ENCODE data around the gene DYNC2LI1. TPM values are rescaled to one million over a fixed set of nuclear protein-coding genes. Genes with fewer than 3 reads are reported as not detected.

The DYNC2LI1 gene
- polyA plus RNA-seq, 1 experiment, result 23.3 TPM

DNA sequence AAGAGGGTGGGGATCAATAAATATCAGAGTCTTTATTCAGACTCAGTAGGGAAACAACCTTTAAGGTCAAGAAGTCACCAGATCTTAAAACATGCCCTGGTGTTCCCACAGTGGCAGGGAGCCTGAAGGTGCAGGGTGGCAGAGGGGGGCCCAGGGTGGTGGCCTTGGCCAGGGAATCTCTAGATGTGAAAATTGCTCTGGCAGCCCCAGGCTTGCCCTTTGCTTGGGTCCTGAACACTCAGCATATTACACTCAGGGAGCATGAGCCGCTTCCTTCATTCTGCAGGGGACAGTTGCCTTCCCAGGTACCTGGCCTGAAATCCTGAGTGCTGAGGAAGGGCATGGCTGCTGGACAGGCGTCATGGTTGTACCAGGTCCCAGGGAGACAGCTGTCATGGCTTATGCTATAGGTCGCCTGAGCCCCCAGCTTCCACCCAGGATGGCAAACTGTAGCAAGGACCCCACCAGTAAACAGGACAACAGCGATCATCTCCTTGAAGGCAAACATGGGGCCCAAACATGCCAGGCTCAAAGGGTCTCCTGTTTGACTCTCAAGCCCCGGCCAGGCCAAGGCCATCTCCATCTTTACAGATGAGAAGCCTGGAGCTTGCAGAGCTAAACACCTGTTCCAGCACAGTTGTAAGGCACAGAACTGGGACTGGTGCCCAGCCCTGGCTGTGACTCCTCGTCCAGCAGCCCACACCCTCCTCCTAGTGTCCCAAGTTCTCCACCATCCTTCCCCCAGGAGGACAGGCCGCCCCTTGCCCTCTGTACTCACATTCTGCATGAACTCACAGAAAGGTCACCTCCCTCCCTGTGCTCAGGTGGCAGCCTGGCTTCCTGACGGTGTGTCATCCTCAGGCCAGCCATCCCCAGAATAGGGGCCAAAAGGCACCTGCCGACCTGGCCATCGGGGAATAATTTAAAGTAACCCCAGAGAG, 79.6 kb downstream of the DYNC2LI1 start:
- no peak for DNase-seq (ENCODE audit: low read depth, low spot score)
- H3K4me3 ChIP-seq (ENCODE audit: low read depth, low read length), result no peak overlapping the region
- no peak overlapping the region for H3K27ac ChIP-seq (ENCODE audit: low read depth, low read length)
- no peaks in the 10 kb centered on the region; the same call in 1 of the 2 replicates for H3K9me3 ChIP-seq (ENCODE audit: control insufficient read depth, insufficient read depth, low read length)
- CTCF ChIA-PET, result no interaction called here
- POLR2A ChIA-PET, result no interaction called here
- H3K27me3 ChIP-seq (ENCODE audit: control insufficient read depth, insufficient read depth, low read length), result peaks cover 26% of the 10 kb centered on the region
- TF ChIP-seq, protein P1, sequence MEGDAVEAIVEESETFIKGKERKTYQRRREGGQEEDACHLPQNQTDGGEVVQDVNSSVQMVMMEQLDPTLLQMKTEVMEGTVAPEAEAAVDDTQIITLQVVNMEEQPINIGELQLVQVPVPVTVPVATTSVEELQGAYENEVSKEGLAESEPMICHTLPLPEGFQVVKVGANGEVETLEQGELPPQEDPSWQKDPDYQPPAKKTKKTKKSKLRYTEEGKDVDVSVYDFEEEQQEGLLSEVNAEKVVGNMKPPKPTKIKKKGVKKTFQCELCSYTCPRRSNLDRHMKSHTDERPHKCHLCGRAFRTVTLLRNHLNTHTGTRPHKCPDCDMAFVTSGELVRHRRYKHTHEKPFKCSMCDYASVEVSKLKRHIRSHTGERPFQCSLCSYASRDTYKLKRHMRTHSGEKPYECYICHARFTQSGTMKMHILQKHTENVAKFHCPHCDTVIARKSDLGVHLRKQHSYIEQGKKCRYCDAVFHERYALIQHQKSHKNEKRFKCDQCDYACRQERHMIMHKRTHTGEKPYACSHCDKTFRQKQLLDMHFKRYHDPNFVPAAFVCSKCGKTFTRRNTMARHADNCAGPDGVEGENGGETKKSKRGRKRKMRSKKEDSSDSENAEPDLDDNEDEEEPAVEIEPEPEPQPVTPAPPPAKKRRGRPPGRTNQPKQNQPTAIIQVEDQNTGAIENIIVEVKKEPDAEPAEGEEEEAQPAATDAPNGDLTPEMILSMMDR (IDR thresholded peaks at IDR 0.05; ENCODE audit: low read depth, low read length), result no peak

DNA sequence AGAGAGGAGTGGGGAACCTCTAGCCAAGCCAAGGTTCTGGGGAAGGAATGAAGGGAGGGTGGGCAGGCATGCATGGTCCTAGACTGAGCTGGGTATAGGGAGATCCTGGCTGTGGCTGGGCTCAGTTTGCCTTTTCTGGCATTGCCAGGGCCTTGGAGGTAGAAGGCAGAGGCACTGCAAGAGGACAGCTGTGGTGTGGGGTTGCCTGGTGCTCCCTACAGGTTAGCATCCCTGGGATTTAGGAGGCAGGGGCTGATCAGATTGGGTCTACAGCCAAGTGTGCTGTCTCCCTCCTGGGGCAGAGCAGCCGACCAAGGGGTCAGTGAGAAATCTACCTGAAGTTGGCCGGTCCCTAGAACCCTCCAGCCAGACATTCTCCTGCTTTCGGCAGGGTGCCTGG, 80.8 kb downstream of the DYNC2LI1 start:
- TF ChIP-seq, protein P1 (IDR thresholded peaks at IDR 0.05; ENCODE audit: low read depth, low read length), result no peak
- CTCF ChIA-PET, result interaction anchor here (0.7 kb wide), 1 partner anchor 199 kb away, joined by 3 read pairs; no protein-coding TSS in a partner anchor
- H3K4me3 ChIP-seq (ENCODE audit: low read depth, low read length), result no peak overlapping the region
- POLR2A ChIA-PET, result no interaction called here
- no peaks in the 10 kb centered on the region; the same call in 1 of the 2 replicates for H3K9me3 ChIP-seq (ENCODE audit: control insufficient read depth, insufficient read depth, low read length)
- no peak for DNase-seq (ENCODE audit: low read depth, low spot score)
- no peak overlapping the region for H3K27ac ChIP-seq (ENCODE audit: low read depth, low read length)
- H3K27me3 ChIP-seq (ENCODE audit: control insufficient read depth, insufficient read depth, low read length), result peaks cover 23% of the 10 kb centered on the region

DNA sequence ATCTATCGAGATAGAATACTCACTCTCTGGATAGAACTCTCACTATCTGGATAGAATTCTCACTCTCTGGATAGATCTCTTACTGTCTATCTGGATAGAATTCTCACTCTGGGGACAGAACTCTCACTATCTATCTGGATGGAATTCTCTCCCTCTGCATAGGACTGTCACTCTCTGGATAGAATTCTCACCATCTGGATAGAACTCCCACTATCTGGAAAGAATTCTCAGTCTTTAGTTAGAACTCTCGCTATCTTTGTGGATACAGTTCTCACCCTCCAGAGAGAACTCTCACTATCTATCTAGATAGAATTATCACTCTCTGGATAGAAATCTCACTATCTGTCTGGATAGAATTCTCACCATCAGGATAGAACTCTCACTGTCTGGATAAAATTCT, 81.5 kb downstream of the DYNC2LI1 start:
- ChIA-PET POLR2A (no interaction called here), CTCF (no interaction called here)
- H3K27ac ChIP-seq (ENCODE audit: low read depth, low read length), result no peak overlapping the region
- no peak for DNase-seq (ENCODE audit: low read depth, low spot score)
- H3K9me3 ChIP-seq (ENCODE audit: control insufficient read depth, insufficient read depth, low read length), result no peaks in the 10 kb centered on the region; the same call in 1 of the 2 replicates
- no peak overlapping the region for H3K4me3 ChIP-seq (ENCODE audit: low read depth, low read length)
- peaks cover 23% of the 10 kb centered on the region for H3K27me3 ChIP-seq (ENCODE audit: control insufficient read depth, insufficient read depth, low read length)
- TF ChIP-seq, protein P1 (IDR thresholded peaks at IDR 0.05; ENCODE audit: low read depth, low read length), result no peak

Small RNA genes lying within 50 kb of the gene (small RNA-seq; reads per million reads assigned to genes)
- not detected for gene RN7SKP66 (ENCODE audit: insufficient read length, low read depth)

Other genes starting within 250 kb of the DYNC2LI1 start
- gene THADA, start 178.0 kb upstream of the DYNC2LI1 start, polyA plus RNA-seq (2011; rRNA removed), result 15.0 and 17.8 TPM in 2 replicates
- 4.5 and 6.0 TPM in 2 replicates for gene PLEKHH2, start 136.8 kb upstream of the DYNC2LI1 start, polyA plus RNA-seq (2011; rRNA removed)
- 0.51 and 0.77 TPM in 2 replicates for gene C1GALT1C1L, start 97.6 kb upstream of the DYNC2LI1 start, polyA plus RNA-seq (2011; rRNA removed)
- not detected in 2 replicates for gene ABCG5, start 64.8 kb downstream of the DYNC2LI1 start, polyA plus RNA-seq (2011; rRNA removed)
- not detected in 2 replicates for gene ABCG8, start 64.9 kb downstream of the DYNC2LI1 start, polyA plus RNA-seq (2011; rRNA removed)
- 58.1 and 86.9 TPM in 2 replicates for gene LRPPRC, start 221.9 kb downstream of the DYNC2LI1 start, polyA plus RNA-seq (2011; rRNA removed)

Data from AG04450 (cell line).